ENCODE data around the gene ATP11A.
"Not testable (repeated sequence)": the region's sequence is repeated elsewhere in the genome, so short reads cannot be mapped to it uniquely, and the experiment has no call there.

DNA sequence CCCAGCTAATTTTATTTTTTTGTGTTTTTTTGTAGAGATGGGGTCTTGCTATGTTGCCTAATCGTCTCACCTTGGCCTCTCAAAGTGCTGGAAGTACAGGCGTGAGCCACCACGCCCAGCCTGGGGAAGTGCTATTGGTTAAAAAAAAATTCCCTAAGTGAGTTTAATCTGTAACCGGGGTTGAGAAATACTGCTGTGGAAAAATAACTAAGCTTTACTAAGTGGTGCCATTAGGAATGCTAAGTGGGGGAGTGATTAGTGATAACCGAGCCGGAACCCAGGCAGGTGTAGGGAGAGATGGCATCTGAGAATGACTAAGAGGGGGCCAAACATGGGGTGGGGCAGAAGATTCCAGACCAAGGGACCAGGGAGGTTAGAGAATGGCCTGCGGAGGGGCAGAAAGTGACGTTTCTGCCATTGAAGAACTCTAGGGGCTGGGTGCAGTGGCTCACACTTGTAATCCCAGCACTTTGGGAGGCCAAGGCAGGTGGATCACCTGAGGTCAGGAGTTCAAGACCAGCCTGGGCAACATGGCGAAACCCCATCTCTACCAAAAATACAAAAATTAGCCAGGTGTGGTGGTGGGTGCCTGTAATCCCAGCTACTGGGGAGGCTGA, 4.5 kb upstream of the ATP11A start:
- TF ChIP-seq POLR2A, POLR2AphosphoS5 (IDR thresholded peaks at IDR 0.05): not testable (repeated sequence)
- TF ChIP-seq, protein P1, sequence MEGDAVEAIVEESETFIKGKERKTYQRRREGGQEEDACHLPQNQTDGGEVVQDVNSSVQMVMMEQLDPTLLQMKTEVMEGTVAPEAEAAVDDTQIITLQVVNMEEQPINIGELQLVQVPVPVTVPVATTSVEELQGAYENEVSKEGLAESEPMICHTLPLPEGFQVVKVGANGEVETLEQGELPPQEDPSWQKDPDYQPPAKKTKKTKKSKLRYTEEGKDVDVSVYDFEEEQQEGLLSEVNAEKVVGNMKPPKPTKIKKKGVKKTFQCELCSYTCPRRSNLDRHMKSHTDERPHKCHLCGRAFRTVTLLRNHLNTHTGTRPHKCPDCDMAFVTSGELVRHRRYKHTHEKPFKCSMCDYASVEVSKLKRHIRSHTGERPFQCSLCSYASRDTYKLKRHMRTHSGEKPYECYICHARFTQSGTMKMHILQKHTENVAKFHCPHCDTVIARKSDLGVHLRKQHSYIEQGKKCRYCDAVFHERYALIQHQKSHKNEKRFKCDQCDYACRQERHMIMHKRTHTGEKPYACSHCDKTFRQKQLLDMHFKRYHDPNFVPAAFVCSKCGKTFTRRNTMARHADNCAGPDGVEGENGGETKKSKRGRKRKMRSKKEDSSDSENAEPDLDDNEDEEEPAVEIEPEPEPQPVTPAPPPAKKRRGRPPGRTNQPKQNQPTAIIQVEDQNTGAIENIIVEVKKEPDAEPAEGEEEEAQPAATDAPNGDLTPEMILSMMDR (IDR thresholded peaks at IDR 0.05) = not testable (repeated sequence)
